ENCODE measurements around the gene TARBP1. TPM values are rescaled to one million over a fixed set of nuclear protein-coding genes. Genes with fewer than 3 reads are reported as not detected.

TARBP1 gene
- total and polyA plus RNA-seq, 2 of the 13 experiments (the other 11 are each of a cell fraction or from before 2014, with no cell fraction given), result 37.7 to 67.0 TPM

GRCh38 chr1:234469376-234469775 lies 9.6 kb downstream of the TARBP1 start:
- no peaks in the 10 kb centered on the region for H3K27me3 ChIP-seq (ENCODE audit: control insufficient read depth in 1 of 2, insufficient read depth in 2 of 2, low read length in 2 of 2)
- no peak for ATAC-seq
- peaks cover 23% of the 10 kb centered on the region for H3K4me1 ChIP-seq (ENCODE audit: insufficient read depth, low read length)
- no peaks in the 10 kb centered on the region for H3K9me3 ChIP-seq (ENCODE audit: low read length)
- no peak overlapping the region for H3K27ac ChIP-seq (ENCODE audit: extremely low read length, insufficient read depth, low read length)
- no peak overlapping the region for H2AFZ ChIP-seq (ENCODE audit: low read length)
- intact Hi-C loops (cut with micrococcal nuclease; ENCODE audit: unreplicated experiment), result no loop called here
- no peak overlapping the region for H3K9ac ChIP-seq (ENCODE audit: insufficient read depth, low read depth, low read length)
- POLR2A ChIA-PET, result no interaction called here
- CTCF ChIA-PET (ENCODE audit: low intra/inter-chr PET ratio, low total read pairs), result no interaction called here
- no peak for DNase-seq (ENCODE audit: low spot score)
- FAIRE-seq, result no peak
- peaks cover 2 to 26% of the 10 kb centered on the region in 2 experiments for H3K36me3 ChIP-seq (replicated peaks in 1 of 2; ENCODE audit: control insufficient read depth in 1 of 2, insufficient read depth in 2 of 2, low read length in 2 of 2)
- no peak overlapping the region for H3K4me3 ChIP-seq (replicated peaks in 1 of 3; ENCODE audit: insufficient read depth in 1 of 3, low read depth in 2 of 3, low read length in 3 of 3)
- BruUV-seq (replicated peaks), result no TSS peak
- no peak overlapping the region for H3K4me2 ChIP-seq (ENCODE audit: low read depth, low read length)
- no peaks in the 10 kb centered on the region for H4K20me1 ChIP-seq (ENCODE audit: insufficient read depth, low read length)
- peaks cover 5% of the 10 kb centered on the region for H3K79me2 ChIP-seq (ENCODE audit: insufficient read depth, low read length)
- in situ Hi-C loops (cut with HindIII; ENCODE audit: extremely low pct_ligation_motif_present, low pct_unique_long_range_greater_than_20kb), result no loop called here
- TF ChIP-seq LRRFIP1 (CRISPR knock-in tag; conservative IDR thresholded peaks at IDR 0.05) (no peak), SIN3A (IDR thresholded peaks at IDR 0.05; ENCODE audit: borderline replicate concordance, low read depth, low read length) (no peak), ZNF33A (CRISPR knock-in tag; IDR thresholded peaks at IDR 0.05; ENCODE audit: borderline replicate concordance) (no peak), ZNF749 (CRISPR knock-in tag; IDR thresholded peaks at IDR 0.05; ENCODE audit: borderline replicate concordance) (no peak), TP53 (CRISPR knock-in tag; conservative IDR thresholded peaks at IDR 0.05) (no peak), ZNF430 (CRISPR knock-in tag; IDR thresholded peaks at IDR 0.05) (no peak), SP140L (CRISPR knock-in tag; IDR thresholded peaks at IDR 0.05; ENCODE audit: borderline replicate concordance) (no peak), ZBTB1 (CRISPR knock-in tag; IDR thresholded peaks at IDR 0.05; ENCODE audit: borderline replicate concordance) (no peak), DMAP1 (CRISPR knock-in tag; IDR thresholded peaks at IDR 0.05) (no peak), USF2 (IDR thresholded peaks at IDR 0.05; ENCODE audit: low read depth, low read length) (no peak), USF2 (CRISPR knock-in tag; IDR thresholded peaks at IDR 0.05; ENCODE audit: borderline replicate concordance) (no peak), RAD21 (CRISPR knock-in tag; IDR thresholded peaks at IDR 0.05) (no peak), TIGD3 (CRISPR knock-in tag; IDR thresholded peaks at IDR 0.05; ENCODE audit: borderline replicate concordance) (no peak), ZNF790 (CRISPR knock-in tag; IDR thresholded peaks at IDR 0.05; ENCODE audit: borderline replicate concordance) (no peak), NCOR1 (IDR thresholded peaks at IDR 0.05; ENCODE audit: borderline replicate concordance, low read length) (no peak), PITX1 (CRISPR knock-in tag; IDR thresholded peaks at IDR 0.05) (no peak), ZNF770 (CRISPR knock-in tag; IDR thresholded peaks at IDR 0.05) (no peak), SNAI1 (CRISPR knock-in tag; IDR thresholded peaks at IDR 0.05; ENCODE audit: borderline replicate concordance) (no peak), THAP11 (CRISPR knock-in tag; IDR thresholded peaks at IDR 0.05) (no peak)
